HG03442 (cell line): ENCODE data around the gene NLRP3.
"Not testable (repeated sequence)": the region's sequence is repeated elsewhere in the genome, so short reads cannot be mapped to it uniquely, and the experiment has no call there.

Experiments used
- ATAC-seq: cut with Tn5 transposase; IDR thresholded peaks from one replicate; pipeline ENCODE4 v1.9.1; 2021; ENCODE audit warnings: mild to moderate bottlenecking, moderate library complexity; ENCODE audit not compliant: unreplicated experiment

Gene NLRP3

DNA sequence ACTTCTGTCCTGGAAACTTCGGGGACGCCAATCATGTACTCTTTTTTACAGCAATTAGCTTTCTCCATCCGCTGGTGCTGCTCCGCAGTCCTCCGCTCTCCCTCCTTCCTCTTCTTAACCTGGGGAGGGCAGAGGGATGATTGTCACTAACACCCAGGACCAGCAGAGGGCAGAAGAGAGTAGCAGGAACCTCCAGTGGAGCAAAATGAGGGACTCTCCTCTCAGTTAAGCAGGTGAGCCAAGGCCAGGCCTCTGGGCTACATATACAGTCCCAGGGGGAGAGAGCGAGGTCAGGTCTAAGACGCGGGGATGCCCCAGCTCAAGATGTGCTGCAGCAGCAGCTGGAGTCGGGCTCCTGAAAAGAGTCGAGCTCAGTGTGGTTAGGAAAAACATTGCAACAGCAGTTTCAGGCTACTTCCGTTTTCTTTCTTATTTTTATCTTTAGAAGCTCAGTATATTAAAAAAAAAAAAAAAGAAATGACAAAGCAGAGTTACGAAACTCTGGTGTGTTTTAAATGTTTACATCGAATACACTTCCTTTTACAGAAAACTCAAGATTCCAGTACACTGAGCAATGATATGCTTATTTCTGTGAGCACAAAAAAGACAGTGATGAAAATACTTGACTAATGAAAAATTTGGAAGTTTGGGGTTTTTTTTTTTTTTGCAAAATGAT, 25.7 kb upstream of the NLRP3 start:
- peak; percentile 99 for ATAC-seq

DNA sequence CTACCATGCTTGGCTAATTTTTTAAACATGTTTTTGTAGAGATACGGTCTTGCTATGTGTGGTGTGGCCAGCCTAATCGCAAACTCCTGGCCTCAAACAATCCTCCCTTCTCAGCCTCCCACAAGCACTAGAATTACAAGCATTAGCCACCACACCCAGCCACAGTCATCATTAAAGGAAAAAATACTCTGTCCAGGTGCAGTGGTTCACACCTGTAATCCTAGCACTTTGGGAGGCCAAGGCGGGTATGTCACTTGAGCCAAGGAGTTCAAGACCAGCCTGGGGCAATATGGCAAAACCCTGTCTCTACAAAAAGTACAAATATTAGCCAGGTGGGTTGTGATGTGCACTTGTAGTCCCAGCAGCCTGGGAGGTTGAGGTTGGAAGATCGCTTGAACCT, 25.0 kb upstream of the NLRP3 start:
- no peak for ATAC-seq

- ATAC-seq: no peak
Measured at GRCh38 chr1:247392088-247392487, 23.9 kb upstream of the NLRP3 start.

- ATAC-seq: not testable (repeated sequence)
Measured at GRCh38 chr1:247395075-247395474, 20.9 kb upstream of the NLRP3 start.

DNA sequence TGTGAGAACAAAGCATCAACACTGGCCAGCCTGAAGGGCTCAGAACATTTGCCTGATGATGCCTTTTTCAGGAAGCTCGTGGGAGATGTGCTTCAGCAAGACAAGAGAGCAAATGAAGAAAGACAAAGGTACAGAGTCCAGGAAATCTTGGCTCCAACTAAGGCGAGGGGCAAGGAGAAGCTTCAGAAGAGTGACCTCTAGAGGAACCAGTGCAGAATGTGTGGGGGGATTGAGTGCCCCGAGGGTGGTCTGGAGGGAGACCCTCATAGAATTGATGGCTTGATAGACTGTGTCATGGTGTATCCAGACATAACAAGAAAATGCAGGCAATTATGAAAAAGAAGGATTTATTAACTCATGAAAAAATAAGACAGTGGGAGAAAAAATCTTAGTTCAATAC, 15.3 kb upstream of the NLRP3 start:
- no peak for ATAC-seq

GRCh38 chr1:247401310-247402119, 14.5 kb upstream of the NLRP3 start:
- no peak for ATAC-seq

DNA sequence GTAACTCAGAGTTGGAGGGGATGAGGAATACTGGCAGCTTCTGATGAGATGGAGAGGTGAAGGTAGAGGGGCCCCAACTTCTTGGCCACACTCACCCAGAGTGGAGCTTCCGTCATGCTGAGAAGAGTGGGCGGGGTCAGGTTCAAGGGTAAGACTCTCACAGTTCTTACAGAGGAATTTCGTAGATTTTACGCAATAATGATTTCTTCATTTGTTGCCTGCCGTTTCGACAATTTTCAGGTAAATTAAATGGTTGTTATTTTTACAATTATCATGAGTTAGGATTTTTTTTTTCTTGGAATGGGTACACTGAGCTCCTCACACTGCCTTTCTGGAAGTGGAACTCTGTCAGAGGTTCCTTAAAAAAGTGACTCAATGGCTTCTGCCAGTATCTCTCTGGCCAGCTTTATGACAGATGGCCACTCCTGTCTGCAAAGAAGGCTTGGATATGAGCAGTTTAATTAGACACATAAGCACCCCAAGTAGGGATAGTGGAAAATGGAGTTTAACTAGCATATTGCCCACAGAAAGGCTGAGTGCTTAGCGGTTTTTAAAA, 13.8 kb upstream of the NLRP3 start:
- ATAC-seq: no peak

DNA sequence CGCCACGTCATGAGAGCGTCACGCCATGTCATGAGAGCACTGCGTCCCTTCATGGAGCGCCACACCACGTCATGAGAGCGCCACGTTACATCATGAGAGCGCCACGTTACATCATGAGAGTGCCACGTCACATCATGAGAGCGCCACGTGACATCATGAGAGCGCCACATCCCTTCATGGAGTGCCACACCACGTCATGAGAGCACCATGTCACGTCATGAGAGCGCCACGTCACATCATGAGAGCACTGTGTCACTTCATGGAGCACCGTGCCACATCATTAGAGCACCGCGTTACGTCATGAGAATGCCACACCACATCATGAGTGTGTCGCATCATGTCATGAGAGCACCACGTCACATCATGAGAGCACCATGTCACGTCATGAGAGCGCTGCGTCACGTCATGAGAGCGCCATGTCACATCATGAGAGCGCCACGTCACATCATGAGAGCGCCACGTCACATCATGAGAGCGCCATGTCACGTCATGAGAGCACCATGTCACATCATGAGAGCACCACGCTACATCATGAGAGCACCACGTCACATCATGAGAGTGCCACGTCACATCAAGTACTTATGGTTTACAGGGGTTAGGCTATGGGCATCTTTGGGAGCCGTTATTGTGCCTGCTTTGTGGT, 9.8 kb upstream of the NLRP3 start:
- ATAC-seq: no peak

- peak; percentile 82 for ATAC-seq
Measured at GRCh38 chr1:247407180-247407616, 8.8 kb upstream of the NLRP3 start.

- no peak for ATAC-seq
Measured at GRCh38 chr1:247408100-247408499, 7.9 kb upstream of the NLRP3 start.

DNA sequence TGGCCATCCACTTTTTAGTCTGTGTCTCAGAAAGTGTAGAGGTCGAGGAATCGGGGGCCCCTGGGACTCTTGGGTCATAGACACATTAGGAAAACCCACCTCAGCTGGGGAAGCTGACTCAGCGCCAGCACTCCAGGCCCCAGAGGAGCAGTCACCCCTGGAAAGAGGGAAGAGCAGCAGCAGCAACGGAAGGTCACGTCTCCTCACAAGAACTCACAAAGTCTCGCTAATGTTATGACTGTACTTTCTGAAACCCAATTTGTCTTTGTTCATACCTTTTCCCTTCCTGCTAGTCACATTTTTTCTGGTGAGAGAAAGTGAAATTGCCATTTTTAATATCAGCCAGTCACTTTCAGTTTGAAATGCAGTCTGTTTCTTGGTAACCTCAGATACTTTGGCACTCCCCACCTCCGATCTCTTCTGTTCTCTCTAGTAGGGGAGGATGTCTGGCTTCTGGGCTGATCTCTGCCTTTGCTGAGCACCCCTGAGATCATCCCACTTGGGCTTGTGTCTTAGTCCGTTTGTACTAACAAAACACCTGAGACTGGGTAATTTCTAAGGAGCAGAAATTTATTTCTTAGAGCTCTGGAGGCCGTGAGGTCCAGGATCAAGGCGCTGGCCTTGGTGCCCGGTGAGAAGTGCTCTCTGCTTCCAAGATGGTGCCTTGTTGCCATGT, 6.0 kb upstream of the NLRP3 start:
- ATAC-seq: peak; percentile 74

DNA sequence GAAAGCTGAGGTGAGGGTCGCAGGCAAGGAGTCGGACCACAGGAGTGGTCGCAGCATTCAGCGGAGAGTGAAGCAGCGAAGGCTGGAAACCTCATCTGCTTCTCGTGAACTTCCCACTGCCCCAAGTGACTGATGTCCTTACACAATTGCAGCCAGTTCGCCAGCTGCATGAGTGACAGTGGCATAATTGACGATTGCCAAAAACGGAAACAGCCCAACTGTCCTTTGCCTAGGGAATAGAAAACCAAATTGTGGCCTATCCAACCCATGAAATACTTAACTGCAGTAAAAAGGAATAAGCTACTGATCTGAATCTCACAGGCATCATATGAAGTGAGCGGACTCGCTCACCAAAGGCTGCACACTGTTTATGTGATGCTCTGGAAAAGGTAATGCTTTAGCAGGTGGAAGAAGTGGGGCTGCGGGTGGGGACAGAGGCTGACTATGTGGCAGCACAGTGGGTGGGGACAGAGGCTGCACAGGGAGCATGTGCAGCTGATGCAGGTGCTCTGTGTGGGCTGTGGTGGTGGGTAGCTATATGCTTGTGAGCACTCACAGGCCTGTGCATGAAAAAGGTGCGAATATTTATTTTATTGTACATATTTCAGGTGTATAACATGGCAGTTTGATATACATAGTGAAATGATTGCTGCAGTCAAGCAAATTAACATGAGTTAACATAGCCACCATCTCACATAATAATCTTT, 4.2 kb upstream of the NLRP3 start:
- no peak for ATAC-seq

DNA sequence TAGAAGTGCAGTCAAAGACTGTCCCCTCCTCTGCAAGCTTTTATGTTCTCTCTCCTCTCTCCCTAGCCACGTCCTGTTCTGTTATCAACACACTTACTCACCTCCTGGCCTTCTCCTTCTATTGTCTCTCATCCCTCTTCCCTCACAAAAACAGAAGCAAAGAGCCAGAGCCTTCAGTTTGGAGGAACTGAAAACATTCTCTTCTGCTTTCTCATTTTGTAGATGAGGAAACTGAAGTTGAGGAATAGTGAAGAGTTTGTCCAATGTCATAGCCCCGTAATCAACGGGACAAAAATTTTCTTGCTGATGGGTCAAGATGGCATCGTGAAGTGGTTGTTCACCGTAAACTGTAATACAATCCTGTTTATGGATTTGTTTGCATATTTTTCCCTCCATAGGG, 1.9 kb downstream of the NLRP3 start:
- ATAC-seq: no peak

GRCh38 chr1:247419336-247419735, 3.4 kb downstream of the NLRP3 start:
- ATAC-seq: no peak

DNA sequence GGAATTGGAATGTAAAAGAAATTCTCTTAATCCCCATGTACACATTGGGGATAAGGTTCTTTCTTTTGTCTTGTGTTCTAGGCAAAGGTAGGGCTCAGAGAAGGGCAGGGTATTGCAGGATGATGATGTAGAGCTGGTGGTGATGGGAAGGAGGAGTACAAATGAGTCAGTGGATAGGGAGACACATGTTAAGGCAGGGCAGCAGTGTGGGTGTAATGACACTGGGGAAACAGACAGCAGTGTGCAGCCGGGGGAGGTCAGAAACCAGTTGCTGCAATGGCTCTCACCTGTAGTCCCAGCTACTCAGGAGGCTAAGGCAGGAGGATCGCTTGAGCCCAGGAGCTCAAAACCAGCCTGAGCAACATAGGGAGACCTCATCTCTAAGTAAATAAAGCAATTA, 5.1 kb downstream of the NLRP3 start:
- ATAC-seq: no peak

GRCh38 chr1:247429496-247429895, 13.5 kb downstream of the NLRP3 start:
- no peak for ATAC-seq

DNA sequence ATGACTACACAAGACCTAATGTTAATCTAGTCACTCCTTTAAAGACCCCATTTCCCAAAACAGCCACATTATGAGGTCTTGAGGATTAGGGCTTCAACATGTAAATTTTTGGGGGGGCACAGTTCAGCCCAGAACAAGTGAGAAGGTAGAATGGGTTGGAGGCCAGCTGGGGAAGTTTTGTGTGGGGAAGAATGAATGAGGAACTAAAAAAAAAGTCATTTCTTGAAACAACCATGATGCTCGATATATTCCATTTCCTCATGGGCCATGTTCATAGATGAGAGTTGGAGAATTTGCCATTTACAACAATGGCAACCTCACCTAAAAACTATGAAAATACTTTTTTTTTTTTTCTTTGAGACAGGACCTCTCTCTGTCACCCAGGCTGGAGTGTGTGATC, 14.5 kb downstream of the NLRP3 start:
- no peak for ATAC-seq

GRCh38 chr1:247431643-247432042, 15.7 kb downstream of the NLRP3 start:
- ATAC-seq: no peak

GRCh38 chr1:247434005-247434404, 18.0 kb downstream of the NLRP3 start:
- no peak for ATAC-seq

DNA sequence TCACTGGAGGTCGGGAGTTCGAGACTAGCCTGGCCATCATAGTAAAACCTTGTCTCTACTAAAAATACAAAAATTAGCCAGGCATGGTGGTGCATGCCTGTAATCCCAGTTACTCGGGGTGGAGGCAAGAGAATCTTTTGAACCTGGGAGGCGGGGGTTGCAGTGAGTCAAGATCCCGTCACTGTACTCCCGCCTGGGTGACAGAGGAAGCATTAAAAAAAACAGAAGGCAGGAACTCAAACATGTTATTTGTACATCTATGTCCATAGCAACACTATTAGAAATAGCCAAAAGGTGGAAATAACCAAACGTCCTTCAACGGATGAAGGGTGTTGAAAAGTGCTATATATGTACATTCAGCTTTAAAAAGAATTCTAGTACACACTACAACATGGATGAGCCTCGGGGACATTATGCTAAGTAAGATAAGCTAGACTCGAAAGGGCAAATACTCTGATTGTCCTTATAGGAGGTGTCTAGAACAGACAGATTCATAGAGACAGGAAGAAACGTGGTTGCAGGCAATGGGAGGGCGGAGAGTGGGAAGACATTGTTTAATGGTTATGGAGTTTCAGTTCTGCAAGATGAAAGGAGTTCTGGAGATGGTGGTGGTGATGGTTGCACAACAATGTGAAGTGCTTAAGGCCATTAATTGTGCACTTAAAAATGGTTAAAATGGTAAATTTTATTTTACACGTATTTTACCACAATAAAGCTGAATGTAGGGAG, 19.2 kb downstream of the NLRP3 start:
- ATAC-seq: no peak
